ENCODE measurements around the gene MLH1.

MLH1 gene

DNA sequence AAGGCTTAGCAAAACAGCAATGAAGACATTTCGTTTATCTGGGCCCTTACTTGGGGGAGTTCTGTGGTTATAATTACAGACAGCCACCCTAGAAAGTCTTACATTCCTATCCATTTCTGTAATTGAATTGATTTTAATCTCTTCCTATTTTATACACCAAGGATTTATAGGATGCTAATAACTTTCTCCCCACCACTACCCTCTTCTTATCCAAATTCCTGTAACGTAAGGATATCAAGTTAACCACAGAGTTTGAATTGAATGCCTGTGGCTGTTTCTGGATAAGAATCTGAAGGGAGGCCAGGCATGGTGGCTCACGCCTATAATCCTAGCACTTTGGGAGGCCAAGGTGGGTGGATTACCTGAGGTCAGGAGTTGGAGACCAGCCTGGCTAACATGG, 78.6 kb downstream of the MLH1 start:
- no peak for TF ChIP-seq CTCF (conservative IDR thresholded peaks at IDR 0.05; ENCODE audit: low read depth)
- ChIA-PET POLR2A (ENCODE audit: low non-redundant PET) (no interaction called here), CTCF (no interaction called here)
- H3K27ac ChIP-seq: no peak overlapping the region
- DNase-seq (ENCODE audit: low spot score): no peak

DNA sequence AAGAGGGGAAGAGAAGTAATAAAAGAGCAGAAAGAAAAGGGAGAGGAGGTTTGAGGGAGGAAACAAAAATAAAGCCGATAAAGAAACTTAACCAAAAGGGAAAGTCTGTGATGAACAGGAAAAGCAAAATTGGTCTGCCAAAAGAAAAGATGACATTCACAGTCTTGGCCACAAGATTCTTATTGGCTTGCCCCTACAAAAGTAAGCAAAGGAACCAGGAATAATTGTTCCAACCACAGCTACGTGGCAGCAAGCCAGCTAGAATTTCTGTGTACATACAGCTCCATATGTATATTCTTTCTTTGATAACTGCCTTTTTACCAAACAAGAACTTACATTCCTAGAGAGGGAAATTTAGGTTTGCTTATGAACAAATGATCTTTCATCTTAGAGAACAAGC, 79.6 kb downstream of the MLH1 start:
- no peak for DNase-seq (ENCODE audit: low spot score)
- ChIA-PET POLR2A (ENCODE audit: low non-redundant PET) (no interaction called here), CTCF (no interaction called here)
- H3K27ac ChIP-seq: no peak overlapping the region
- TF ChIP-seq CTCF (conservative IDR thresholded peaks at IDR 0.05; ENCODE audit: low read depth): no peak

- no peak overlapping the region for H3K27ac ChIP-seq
- no peak for DNase-seq (ENCODE audit: low spot score)
- CTCF ChIA-PET: no interaction called here
- TF ChIP-seq CTCF (conservative IDR thresholded peaks at IDR 0.05; ENCODE audit: low read depth): no peak
- POLR2A ChIA-PET (ENCODE audit: low non-redundant PET): no interaction called here
Observed at GRCh38 chr3:37074178-37074577, 80.9 kb downstream of the MLH1 start.

DNA sequence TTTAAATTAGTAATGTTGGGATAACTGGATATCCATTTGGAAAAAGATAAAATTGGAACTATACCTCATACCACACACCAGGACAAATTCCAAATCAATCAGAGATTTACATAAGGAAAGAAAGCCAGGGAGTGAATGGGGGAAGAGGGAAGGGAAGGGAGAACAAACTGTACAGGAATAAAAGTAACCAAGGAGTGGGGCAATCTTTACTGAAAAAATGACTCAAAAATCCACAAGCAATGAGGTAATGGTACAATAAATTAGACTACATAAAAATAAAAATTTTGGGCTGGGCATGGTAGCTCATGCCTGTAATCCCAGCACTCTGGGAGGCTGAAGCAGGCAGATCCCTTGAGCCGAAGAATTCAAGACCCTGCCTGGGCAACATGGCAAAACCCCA, 82.6 kb downstream of the MLH1 start:
- no peak for DNase-seq (ENCODE audit: low spot score)
- TF ChIP-seq CTCF (conservative IDR thresholded peaks at IDR 0.05; ENCODE audit: low read depth): no peak
- no peak overlapping the region for H3K27ac ChIP-seq
- CTCF ChIA-PET: no interaction called here
- POLR2A ChIA-PET (ENCODE audit: low non-redundant PET): no interaction called here

- DNase-seq (ENCODE audit: low spot score): no peak
- no peak overlapping the region for H3K27ac ChIP-seq
- no peak for TF ChIP-seq CTCF (conservative IDR thresholded peaks at IDR 0.05; ENCODE audit: low read depth)
- ChIA-PET CTCF (interaction anchor here (0.6 kb wide), 1 partner anchor 1697 kb away, joined by 4 read pairs; no protein-coding TSS in a partner anchor), POLR2A (ENCODE audit: low non-redundant PET) (no interaction called here)
Observed at GRCh38 chr3:37082317-37082716, 89.0 kb downstream of the MLH1 start.

- TF ChIP-seq CTCF (conservative IDR thresholded peaks at IDR 0.05; ENCODE audit: low read depth): no peak
- CTCF ChIA-PET: no interaction called here
- H3K27ac ChIP-seq: no peak overlapping the region
- POLR2A ChIA-PET (ENCODE audit: low non-redundant PET): no interaction called here
- no peak for DNase-seq (ENCODE audit: low spot score)
Observed at GRCh38 chr3:37086918-37087317, 93.6 kb downstream of the MLH1 start.

DNA sequence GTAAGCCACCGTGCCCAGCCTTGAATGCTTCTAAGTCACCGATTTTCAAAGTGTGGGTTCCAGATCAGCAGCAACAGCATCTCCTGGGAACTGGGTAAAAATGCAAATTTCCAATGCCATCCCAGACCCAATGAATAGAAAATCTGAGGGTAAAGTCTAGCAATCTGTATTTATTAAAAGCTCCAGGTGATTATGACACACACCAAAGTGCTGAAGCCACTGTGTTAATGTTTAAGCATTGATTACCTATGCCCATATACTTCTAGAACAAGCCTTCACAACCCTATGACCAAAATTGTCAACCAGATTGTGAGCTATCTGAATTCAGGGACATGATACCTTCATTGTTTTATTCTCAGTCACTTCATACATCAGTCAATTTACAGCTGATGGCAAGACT, 94.6 kb downstream of the MLH1 start:
- H3K27ac ChIP-seq: no peak overlapping the region
- ChIA-PET POLR2A (ENCODE audit: low non-redundant PET) (no interaction called here), CTCF (no interaction called here)
- TF ChIP-seq CTCF (conservative IDR thresholded peaks at IDR 0.05; ENCODE audit: low read depth): no peak
- DNase-seq (ENCODE audit: low spot score): no peak
